ENCODE results near the gene ADPRM. TPM values are rescaled to one million over a fixed set of nuclear protein-coding genes. Genes with fewer than 3 reads are reported as not detected.

The ADPRM gene
- total RNA-seq, 4 donors from 2014 or later, result 8.8 to 22.4 (median 10.6) TPM

DNA sequence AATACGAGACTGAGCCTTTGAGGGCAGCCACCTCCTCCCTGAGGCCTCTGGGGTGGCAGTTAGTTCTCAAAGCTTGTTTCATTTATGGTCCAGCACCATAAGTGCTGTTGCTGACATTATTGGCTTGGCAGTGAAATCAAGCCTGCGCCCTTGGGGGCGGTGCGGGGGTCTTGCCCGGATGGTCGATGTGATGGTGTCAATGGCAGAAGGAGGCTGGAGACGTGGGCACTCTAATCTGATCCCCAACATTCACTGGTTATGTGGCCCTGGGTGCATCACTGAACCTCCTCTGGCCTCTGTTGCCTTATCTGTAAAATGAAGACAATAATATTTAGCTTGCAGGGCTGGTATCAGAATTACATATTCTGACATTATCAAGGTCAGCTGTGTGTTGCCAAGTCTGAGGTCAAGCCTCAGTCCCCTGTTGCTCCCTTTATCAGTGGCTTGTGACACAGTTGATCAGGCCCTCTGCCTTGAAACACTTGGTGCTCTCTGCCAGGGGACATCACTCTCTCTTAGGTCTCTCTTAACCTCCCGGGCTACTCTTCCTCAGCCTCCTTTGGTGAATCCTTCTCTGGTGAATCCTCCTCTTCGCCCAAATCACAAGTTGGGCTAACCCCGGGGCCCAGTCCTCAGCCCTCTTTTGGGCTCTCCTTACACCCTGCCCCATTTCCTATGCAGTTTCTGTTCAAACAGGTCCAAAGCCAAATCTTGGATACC is 44.2 kb downstream of the ADPRM start:
- Histone ChIP-seq H3K4me1 (peaks cover 30% of the 10 kb centered on the region), H3K4me3 (no peak overlapping the region), H3K27ac (no peak overlapping the region), H3K36me3 (no peaks in the 10 kb centered on the region), H3K9me3 (no peaks in the 10 kb centered on the region), H3K27me3 (no peaks in the 10 kb centered on the region)
- 90% methylated on average over 10 of the region's 10 CpGs for WGBS
- DNase-seq (ENCODE audit: low spot score in 2 of 2), result no peak
- TF ChIP-seq POLR2AphosphoS5 (IDR thresholded peaks at IDR 0.05) (no peak), EP300 (IDR thresholded peaks at IDR 0.05) (no peak), POLR2A (IDR thresholded peaks at IDR 0.05) (no peak)
- TF ChIP-seq, protein P1, sequence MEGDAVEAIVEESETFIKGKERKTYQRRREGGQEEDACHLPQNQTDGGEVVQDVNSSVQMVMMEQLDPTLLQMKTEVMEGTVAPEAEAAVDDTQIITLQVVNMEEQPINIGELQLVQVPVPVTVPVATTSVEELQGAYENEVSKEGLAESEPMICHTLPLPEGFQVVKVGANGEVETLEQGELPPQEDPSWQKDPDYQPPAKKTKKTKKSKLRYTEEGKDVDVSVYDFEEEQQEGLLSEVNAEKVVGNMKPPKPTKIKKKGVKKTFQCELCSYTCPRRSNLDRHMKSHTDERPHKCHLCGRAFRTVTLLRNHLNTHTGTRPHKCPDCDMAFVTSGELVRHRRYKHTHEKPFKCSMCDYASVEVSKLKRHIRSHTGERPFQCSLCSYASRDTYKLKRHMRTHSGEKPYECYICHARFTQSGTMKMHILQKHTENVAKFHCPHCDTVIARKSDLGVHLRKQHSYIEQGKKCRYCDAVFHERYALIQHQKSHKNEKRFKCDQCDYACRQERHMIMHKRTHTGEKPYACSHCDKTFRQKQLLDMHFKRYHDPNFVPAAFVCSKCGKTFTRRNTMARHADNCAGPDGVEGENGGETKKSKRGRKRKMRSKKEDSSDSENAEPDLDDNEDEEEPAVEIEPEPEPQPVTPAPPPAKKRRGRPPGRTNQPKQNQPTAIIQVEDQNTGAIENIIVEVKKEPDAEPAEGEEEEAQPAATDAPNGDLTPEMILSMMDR (IDR thresholded peaks at IDR 0.05), result no peak

DNA sequence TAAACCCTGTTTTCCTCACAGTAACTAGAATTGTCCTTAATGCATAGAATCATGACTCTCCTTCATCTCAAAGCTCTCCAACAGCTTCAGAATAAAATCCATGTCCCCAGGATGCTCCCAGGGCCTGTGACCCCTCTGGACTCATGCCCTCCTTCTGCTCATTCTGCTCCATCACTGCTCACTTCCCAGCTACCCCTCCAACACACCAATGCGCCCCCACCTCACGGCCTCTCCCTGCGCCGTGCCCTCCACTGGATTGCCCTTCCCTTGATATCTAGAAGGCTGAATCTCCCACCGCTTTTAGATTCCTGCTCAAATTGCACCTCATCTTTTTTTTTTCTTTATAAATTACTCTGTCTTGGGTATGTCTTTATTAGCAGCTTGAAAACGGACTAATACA is 45.0 kb downstream of the ADPRM start:
- TF ChIP-seq EP300 (IDR thresholded peaks at IDR 0.05) (no peak), POLR2AphosphoS5 (IDR thresholded peaks at IDR 0.05) (no peak)
- Histone ChIP-seq H3K36me3 (no peaks in the 10 kb centered on the region), H3K27ac (no peak overlapping the region), H3K9me3 (no peaks in the 10 kb centered on the region), H3K4me1 (peaks cover 24% of the 10 kb centered on the region), H3K27me3 (no peaks in the 10 kb centered on the region), H3K4me3 (no peak overlapping the region)
- no peak for DNase-seq (ENCODE audit: low spot score in 2 of 2)
- WGBS, result 92% methylated on average over 6 of the region's 6 CpGs

DNA sequence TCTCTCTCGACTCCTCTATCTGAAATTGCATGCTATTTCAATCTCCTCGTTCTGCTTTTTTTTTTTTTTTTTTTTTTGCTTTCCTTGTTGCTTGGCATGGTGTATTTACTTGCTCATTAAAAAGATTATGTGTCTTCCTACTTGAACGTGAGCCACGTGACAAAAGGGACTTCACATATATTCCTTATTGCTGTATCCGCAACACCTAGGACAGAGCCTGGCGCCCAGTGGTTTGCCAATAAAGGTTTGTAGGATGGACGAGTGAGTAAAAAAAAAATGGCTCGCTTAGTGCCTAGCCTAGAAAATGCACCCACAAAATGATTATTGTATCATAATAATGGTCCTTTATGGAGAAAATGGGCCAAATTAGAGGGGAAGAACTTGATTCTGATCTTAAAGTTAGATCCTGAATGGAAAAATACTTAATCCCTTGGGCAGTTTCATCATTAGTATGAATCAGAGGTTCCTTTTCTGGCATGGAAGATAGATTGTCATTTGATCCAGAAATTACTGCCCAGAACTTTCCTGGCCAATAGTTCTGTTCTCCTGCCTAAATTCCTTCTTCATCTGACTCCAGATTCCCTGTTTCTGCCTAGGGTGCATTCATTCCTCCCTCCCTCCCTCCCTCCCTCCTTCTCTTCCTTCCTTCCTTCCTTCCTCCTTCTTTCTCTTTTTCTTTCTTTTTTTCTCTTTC is 46.1 kb downstream of the ADPRM start:
- 37% methylated on average over 8 of the region's 8 CpGs for WGBS
- Histone ChIP-seq H3K36me3 (no peaks in the 10 kb centered on the region), H3K27me3 (no peaks in the 10 kb centered on the region), H3K4me1 (peaks cover 25% of the 10 kb centered on the region), H3K4me3 (no peak overlapping the region), H3K9me3 (no peaks in the 10 kb centered on the region), H3K27ac (peak overlapping the region; percentile 27)
- no peak for TF ChIP-seq POLR2A (IDR thresholded peaks at IDR 0.05)
- DNase-seq (ENCODE audit: low spot score in 2 of 2), result no peak

DNA sequence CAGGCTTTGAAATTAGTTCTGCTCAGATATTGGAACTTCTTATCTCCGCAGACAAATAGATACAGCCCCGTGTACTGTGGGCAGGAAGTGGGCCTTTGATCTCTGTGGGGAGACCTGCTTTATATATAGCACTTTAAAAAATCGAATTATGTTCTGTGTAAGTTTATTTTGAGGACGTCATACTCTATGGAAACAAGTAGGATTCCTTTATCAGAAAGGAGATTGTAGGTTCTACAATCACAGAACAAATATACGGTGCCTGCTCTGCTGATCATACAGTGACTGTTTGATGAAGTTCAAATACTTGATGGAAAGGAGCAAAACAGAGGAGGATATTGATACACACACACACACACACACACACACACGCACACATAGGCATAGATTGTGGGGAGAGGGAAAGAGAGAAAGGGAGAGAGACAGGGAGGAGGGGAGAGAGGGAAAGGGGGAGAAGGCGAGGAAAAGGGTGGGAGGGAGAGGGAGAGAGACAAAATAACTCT is 47.2 kb downstream of the ADPRM start:
- TF ChIP-seq POLR2A (IDR thresholded peaks at IDR 0.05) (no peak), POLR2AphosphoS5 (IDR thresholded peaks at IDR 0.05) (no peak), EP300 (IDR thresholded peaks at IDR 0.05) (no peak)
- TF ChIP-seq, protein P1 (IDR thresholded peaks at IDR 0.05), result no peak
- Histone ChIP-seq H3K9me3 (no peaks in the 10 kb centered on the region), H3K36me3 (no peaks in the 10 kb centered on the region), H3K27ac (peak overlapping the region; percentile 18), H3K4me1 (peaks cover 33% of the 10 kb centered on the region), H3K27me3 (no peaks in the 10 kb centered on the region), H3K4me3 (no peak overlapping the region)
- no peak for DNase-seq (ENCODE audit: low spot score in 2 of 2)
- 69% methylated on average over 7 of the region's 7 CpGs for WGBS

DNA sequence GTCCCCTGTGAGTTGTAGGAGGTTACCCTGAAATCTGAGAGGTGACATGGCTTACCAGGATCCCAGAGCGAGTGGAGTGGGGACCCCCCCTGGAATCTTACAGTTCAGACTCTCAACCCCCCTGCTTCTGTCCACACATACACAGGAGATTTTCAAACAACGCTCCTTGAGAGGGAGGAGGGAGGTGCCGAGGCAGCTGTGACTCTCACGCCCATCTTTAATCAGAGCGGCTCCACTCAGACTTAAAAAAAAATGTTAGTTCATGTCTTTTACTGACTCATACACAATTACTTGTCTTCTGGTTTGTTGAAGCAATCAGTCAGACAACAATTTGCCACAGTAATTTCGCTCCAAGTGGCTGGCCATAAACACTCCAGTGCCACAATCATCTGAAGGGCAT is 47.8 kb downstream of the ADPRM start:
- Histone ChIP-seq H3K27ac (peak overlapping the region; percentile 18), H3K36me3 (no peaks in the 10 kb centered on the region), H3K9me3 (no peaks in the 10 kb centered on the region), H3K27me3 (no peaks in the 10 kb centered on the region), H3K4me3 (no peak overlapping the region), H3K4me1 (peaks cover 33% of the 10 kb centered on the region)
- TF ChIP-seq POLR2A (IDR thresholded peaks at IDR 0.05) (no peak), EP300 (IDR thresholded peaks at IDR 0.05) (no peak), POLR2AphosphoS5 (IDR thresholded peaks at IDR 0.05) (no peak)
- TF ChIP-seq, protein P1 (IDR thresholded peaks at IDR 0.05), result no peak
- no peak for DNase-seq (ENCODE audit: low spot score in 2 of 2)
- WGBS, result 46% methylated on average over 6 of the region's 6 CpGs

- WGBS, result 36% methylated on average over 9 of the region's 9 CpGs
- Histone ChIP-seq H3K27me3 (no peaks in the 10 kb centered on the region), H3K36me3 (no peaks in the 10 kb centered on the region), H3K27ac (no peak overlapping the region), H3K4me1 (peaks cover 27% of the 10 kb centered on the region), H3K9me3 (no peaks in the 10 kb centered on the region), H3K4me3 (no peak overlapping the region)
- no peak for DNase-seq (ENCODE audit: low spot score in 2 of 2)
- TF ChIP-seq EP300 (IDR thresholded peaks at IDR 0.05) (no peak), POLR2A (IDR thresholded peaks at IDR 0.05) (no peak), POLR2AphosphoS5 (IDR thresholded peaks at IDR 0.05) (no peak)
- TF ChIP-seq, protein P1 (IDR thresholded peaks at IDR 0.05), result no peak
Measured at GRCh38 chr17:10748531-10749181, 51.3 kb downstream of the ADPRM start.
